HepG2 (cell line): ENCODE measurements around the gene TRIM27. TPM values are rescaled to one million over a fixed set of nuclear protein-coding genes. Genes with fewer than 3 reads are reported as not detected.

Experiments used
- ARID2 ChIP-seq: sonication (generic); formaldehyde crosslinking; IDR thresholded peaks from 2 replicates; pipeline ENCODE4 v1.8.1; 2022; ENCODE audit warnings: mild to moderate bottlenecking, missing genetic modification reagents, borderline replicate concordance
- DDIT3 ChIP-seq: sonication (generic); formaldehyde crosslinking; IDR thresholded peaks from 2 replicates; pipeline ENCODE4 v1.4.0; 2020; ENCODE audit warnings: mild to moderate bottlenecking, missing genetic modification reagents
- ELF3 ChIP-seq: IDR thresholded peaks from 2 replicates; pipeline ENCODE4 v1.6.1; 2016; ENCODE audit warnings: missing genetic modification reagents, missing compliant biosample characterization
- FOXP1 ChIP-seq, 2 experiments: fragments of 450-650 bp in 1 of 2; IDR thresholded peaks; 2 replicates each; pipeline ENCODE4 v1.6.1; 2017 to 2018; ENCODE audit warnings: antibody characterized with exemption in 1 of 2
- HHEX ChIP-seq: IDR thresholded peaks from 2 replicates; pipeline ENCODE4 v1.6.1; 2016; ENCODE audit warnings: control low read depth
- HOXD1 ChIP-seq: sonication (generic); formaldehyde crosslinking; IDR thresholded peaks from 2 replicates; pipeline ENCODE4 v1.5.0; 2020; ENCODE audit warnings: missing genetic modification reagents
- MEF2D ChIP-seq: sonication (generic); formaldehyde crosslinking; IDR thresholded peaks from 2 replicates; pipeline ENCODE4 v1.5.1; 2020; ENCODE audit warnings: mild to moderate bottlenecking, missing genetic modification reagents
- NFKB2 ChIP-seq: sonication (generic); formaldehyde crosslinking; IDR thresholded peaks from 2 replicates; pipeline ENCODE4 v1.4.0; 2020; ENCODE audit warnings: missing genetic modification reagents, borderline replicate concordance
- POLR2G ChIP-seq: fragments of 200-400 bp; formaldehyde crosslinking; IDR thresholded peaks from 2 replicates; pipeline ENCODE4 v1.6.1; 2018; ENCODE audit warnings: mild to moderate bottlenecking, low read depth, low read length, moderate library complexity
- PTBP1 ChIP-seq: fragments of 200-400 bp; formaldehyde crosslinking; IDR thresholded peaks from 2 replicates; pipeline ENCODE4 v1.6.1; 2018; ENCODE audit warnings: low read length, low read depth; ENCODE audit not compliant: poor library complexity, severe bottlenecking
- RNF219 ChIP-seq: sonication (generic); formaldehyde crosslinking; IDR thresholded peaks from 2 replicates; pipeline ENCODE4 v1.5.0; 2020; ENCODE audit warnings: mild to moderate bottlenecking, missing genetic modification reagents
- TARDBP ChIP-seq: sonication (generic); formaldehyde crosslinking; IDR thresholded peaks from 2 replicates; pipeline ENCODE4 v1.8.0; 2022; ENCODE audit warnings: mild to moderate bottlenecking, missing genetic modification reagents
- THYN1 ChIP-seq: sonication (generic); formaldehyde crosslinking; IDR thresholded peaks from 2 replicates; pipeline ENCODE4 v1.8.1; 2023; ENCODE audit warnings: low read depth, mild to moderate bottlenecking, moderate library complexity, missing genetic modification reagents, borderline replicate concordance
- TIGD3 ChIP-seq: sonication (generic); formaldehyde crosslinking; IDR thresholded peaks from 2 replicates; pipeline ENCODE4 v1.5.1; 2020; ENCODE audit warnings: mild to moderate bottlenecking, missing genetic modification reagents, borderline replicate concordance
- ZBTB26 ChIP-seq: IDR thresholded peaks from 2 replicates; pipeline ENCODE4 v1.6.1; 2016; ENCODE audit warnings: missing compliant biosample characterization, missing genetic modification reagents, borderline replicate concordance
- ZNF276 ChIP-seq: sonication (generic); formaldehyde crosslinking; IDR thresholded peaks from 2 replicates; pipeline ENCODE4 v1.4.0; 2020; ENCODE audit warnings: mild to moderate bottlenecking, low read depth, missing genetic modification reagents
- ZNF574 ChIP-seq: sonication (generic); formaldehyde crosslinking; IDR thresholded peaks from 2 replicates; pipeline ENCODE4 v1.4.0; 2020; ENCODE audit warnings: missing genetic modification reagents
- polyA plus RNA-seq, 8 experiments: library from polyadenylated mRNA; depleted of rRNA in 3 of 8; stranded (reverse) in 7 of 8; unstranded in 1 of 8; fragments of >200 nt; fragmentation: Illumina TruSeq in 4 of 8; extraction: Trizol in 4 of 8; gene quantifications; 2 replicates each; pipeline versions ENCODE4 v1.2.1 to v1.2.3, GENCODE V29; 2011 to 2016; ENCODE audit warnings: low read depth in 4 of 8, missing spikeins in 1 of 8, mixed read lengths in 1 of 8; ENCODE audit not compliant: insufficient read depth in 1 of 8
- total RNA-seq, 5 experiments: library from RNA; depleted of rRNA; stranded (reverse); fragments of >200 nt; fragmentation: Illumina TruSeq; extraction: Trizol; gene quantifications; 2 replicates each; pipeline ENCODE4 v1.2.3, GENCODE V29; 2016; ENCODE audit warnings: low read depth in 1 of 5

TRIM27 gene
- total and polyA plus RNA-seq, 2 of the 13 experiments (the other 11 are each of a cell fraction or from before 2014, with no cell fraction given), result 88.6 to 112 TPM

GRCh38 chr6:28923318-28924102, at the start of gene TRIM27 (continued):
- TF ChIP-seq ZBTB26 (CRISPR knock-in tag) (peak; percentile 56; the same call in 1 of the 2 replicates), TARDBP (CRISPR knock-in tag) (peak; percentile 89; the same call in 1 of the 2 replicates), POLR2G (peak; percentile 98), THYN1 (CRISPR knock-in tag) (no peak), RNF219 (CRISPR knock-in tag) (no peak), HOXD1 (peak; percentile 91), ZNF276 (CRISPR knock-in tag) (peak; percentile 87), MEF2D (CRISPR knock-in tag) (no peak; the same call in 1 of the 2 replicates), NFKB2 (CRISPR knock-in tag) (peak; percentile 88), HHEX (CRISPR knock-in tag) (no peak), ELF3 (CRISPR knock-in tag) (peak; percentile 94), DDIT3 (no peak), FOXP1 (IDR thresholded peaks at IDR 0.05) (no peak), FOXP1 (CRISPR knock-in tag; IDR thresholded peaks at IDR 0.05) (no peak; the same call in 1 of the 2 replicates), PTBP1 (no peak), ARID2 (CRISPR knock-in tag) (0 out of 2 replicates have a peak, but pooled peaks have one; percentile 54), ZNF574 (no peak; the same call in none of the 2 replicates), TIGD3 (CRISPR knock-in tag) (no peak; the same call in none of the 2 replicates)
